Spinal cord (tissue), 10 donors: ENCODE results near the gene ICA1L. TPM values are rescaled to one million over a fixed set of nuclear protein-coding genes. Genes with fewer than 3 reads are reported as not detected.

Experiments
- DNase-seq, 6 donors: peaks; one replicate each; pipeline versions ENCODE4 v3.0.0 to v3.0.0-alpha.2; 2013 to 2015; ENCODE audit warnings: low spot score in 6 of 6, low read depth in 4 of 6
- H3K27ac ChIP-seq: one replicate; pipeline ENCODE4 v1.5.1; 2013; ENCODE audit warnings: low read depth, low read length, control low read depth
- H3K27me3 ChIP-seq: one replicate; pipeline ENCODE4 v1.6.1; 2013; ENCODE audit warnings: low read length; ENCODE audit not compliant: control insufficient read depth, insufficient read depth
- H3K36me3 ChIP-seq: one replicate; pipeline ENCODE4 v1.6.1; 2013; ENCODE audit warnings: low read length; ENCODE audit not compliant: control insufficient read depth, insufficient read depth
- H3K4me1 ChIP-seq: one replicate; pipeline ENCODE4 v1.6.1; 2013; ENCODE audit warnings: low read length; ENCODE audit not compliant: control insufficient read depth, insufficient read depth
- H3K4me3 ChIP-seq: one replicate; pipeline ENCODE4 v1.5.1; 2013; ENCODE audit warnings: low read depth, low read length, control low read depth
- H3K9me3 ChIP-seq: one replicate; pipeline ENCODE4 v1.6.1; 2013; ENCODE audit warnings: low read length; ENCODE audit not compliant: control insufficient read depth, insufficient read depth
- WGBS: methylation state at CpG from one replicate; pipeline ENCODE4 v1.1.5; 2013; ENCODE audit warnings: missing lambda C conversion rate; ENCODE audit not compliant: insufficient coverage; 5-methylcytosine and 5-hydroxymethylcytosine counted together
- polyA plus RNA-seq, 2 donors: library from polyadenylated mRNA; unstranded; fragments of 120-200 nt; gene quantifications; one replicate each; pipeline ENCODE4 v1.2.1, GENCODE V29; 2013; ENCODE audit not compliant: insufficient read length in 2 of 2
- total RNA-seq, 2 donors: library from RNA; depleted of rRNA in 1 of 2; stranded (reverse); fragments of 120-200 nt in 1 of 2; fragments of >200 nt in 1 of 2; gene quantifications; one replicate each; pipeline versions ENCODE4 v1.2.3 to v1.2.4, GENCODE V29; 2013 to 2014
- donor health status: healthy.

ICA1L gene
- total and polyA plus RNA-seq, 4 donors: 33.0 to 55.8 (median 40.1) TPM

DNA sequence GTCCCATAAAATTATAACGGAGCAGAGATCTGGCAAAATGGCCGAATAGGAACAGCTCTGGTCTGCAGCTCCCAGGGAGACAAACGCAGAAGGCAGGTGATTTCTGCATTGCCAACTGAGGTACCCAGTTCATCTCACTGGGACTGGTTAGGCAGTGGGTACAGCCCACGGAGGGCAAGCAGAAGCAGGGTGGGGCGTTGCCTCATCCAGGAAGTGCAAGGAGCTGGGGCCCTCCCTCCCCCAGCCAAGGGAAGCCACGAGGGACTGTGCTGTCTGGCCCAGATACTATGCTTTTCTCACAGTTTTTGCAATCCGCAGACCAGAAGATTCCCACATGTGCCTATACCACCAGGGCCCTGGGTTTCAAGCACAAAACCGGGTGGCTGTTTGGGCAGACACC, 22.8 kb downstream of the ICA1L start:
- no peaks in the 10 kb centered on the region for H3K4me1 ChIP-seq
- H3K27ac ChIP-seq: no peak overlapping the region

DNA sequence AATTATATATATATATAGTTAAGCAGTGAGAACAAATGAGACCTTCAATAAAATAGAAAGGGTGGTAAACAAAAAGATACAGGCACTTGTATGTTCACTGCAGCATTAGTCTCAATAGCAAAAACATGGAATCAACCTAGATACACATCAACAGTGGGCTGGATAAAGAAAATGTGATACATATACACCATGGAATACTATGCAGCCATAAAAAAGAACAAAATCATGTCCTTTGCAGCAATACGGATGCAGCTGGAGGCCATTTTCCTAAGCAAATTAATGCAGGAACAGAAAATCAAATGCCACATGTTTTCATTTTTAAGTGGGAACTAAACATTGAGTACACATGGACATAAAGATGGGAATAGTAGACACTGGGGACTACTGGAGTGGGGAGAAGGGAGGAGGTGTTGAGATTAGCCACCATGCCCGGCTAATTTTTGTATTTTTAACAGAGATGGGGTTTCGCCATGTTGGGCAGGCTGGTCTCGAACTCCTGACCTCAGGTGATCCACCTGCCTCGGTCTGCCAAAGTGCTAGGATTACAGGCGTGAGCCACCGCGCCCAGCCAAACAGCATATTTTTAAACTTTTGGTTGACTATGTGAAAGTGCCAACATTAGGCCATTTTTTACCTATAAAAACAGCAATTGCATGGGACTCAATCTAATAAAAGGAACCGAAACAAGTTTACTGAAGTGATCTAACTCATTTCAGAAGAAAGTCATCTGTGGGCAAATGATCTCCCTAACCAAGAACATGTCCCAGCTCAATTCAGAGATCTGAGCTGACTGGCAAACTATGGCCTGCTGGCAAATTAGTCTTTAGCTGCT, 23.7 kb downstream of the ICA1L start:
- Histone ChIP-seq H3K27me3 (no peaks in the 10 kb centered on the region), H3K36me3 (no peaks in the 10 kb centered on the region), H3K4me3 (no peak overlapping the region), H3K27ac (no peak overlapping the region), H3K4me1 (no peaks in the 10 kb centered on the region), H3K9me3 (peaks cover 3% of the 10 kb centered on the region)
- DNase-seq: no peak
- 98% methylated on average over 4 of the region's 9 CpGs for WGBS

More for the DNA sequence above, 22.8 kb downstream of the ICA1L start:
- H3K36me3 ChIP-seq: no peaks in the 10 kb centered on the region
- no peak overlapping the region for H3K4me3 ChIP-seq
- H3K27me3 ChIP-seq: no peaks in the 10 kb centered on the region
- DNase-seq: no peak
- 76% methylated on average over 8 of the region's 8 CpGs for WGBS
- no peaks in the 10 kb centered on the region for H3K9me3 ChIP-seq

DNA sequence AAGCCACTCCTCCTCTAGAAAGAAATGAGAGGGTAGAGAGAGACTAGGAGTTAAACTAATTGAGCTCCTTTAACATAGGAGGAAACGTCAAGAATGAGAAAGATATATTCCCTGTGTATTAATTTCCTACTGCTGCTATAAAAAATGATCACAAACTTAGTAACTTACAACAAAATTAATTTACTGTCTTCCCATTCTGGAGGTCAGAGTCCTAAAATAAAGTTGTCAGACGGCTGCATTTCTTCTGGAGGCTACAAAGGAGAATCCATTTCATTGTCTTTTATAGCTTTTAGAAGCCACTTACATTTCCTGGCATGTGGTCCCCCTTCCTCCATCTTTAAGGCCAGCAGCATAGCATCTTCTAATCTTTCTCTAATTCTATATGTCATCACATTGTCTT, 26.9 kb downstream of the ICA1L start:
- DNase-seq: no peak
- WGBS: 40% methylated on average over 1 of the region's 2 CpGs
- Histone ChIP-seq H3K4me3 (no peak overlapping the region), H3K4me1 (no peaks in the 10 kb centered on the region), H3K36me3 (peaks cover 10% of the 10 kb centered on the region), H3K27ac (no peak overlapping the region), H3K27me3 (no peaks in the 10 kb centered on the region), H3K9me3 (peaks cover 10% of the 10 kb centered on the region)

DNA sequence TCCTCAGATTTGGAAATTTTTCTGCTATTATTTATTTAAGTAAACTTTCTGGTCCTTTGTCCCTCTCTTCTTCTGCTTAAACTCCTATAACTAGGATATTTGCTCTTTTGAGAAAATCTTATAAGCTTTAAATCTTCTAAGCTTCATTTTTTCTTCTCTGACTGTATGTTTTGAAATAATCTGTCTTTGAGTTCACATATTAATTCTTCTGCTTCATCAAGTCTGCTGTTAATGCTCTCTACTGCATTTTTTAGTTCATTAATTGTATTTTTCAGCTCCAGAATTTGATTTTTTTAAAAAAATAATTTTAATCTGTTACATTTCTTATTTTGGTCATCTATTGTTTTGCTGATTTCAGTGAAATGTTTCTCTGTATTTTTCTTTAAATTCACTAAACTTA, 28.9 kb downstream of the ICA1L start:
- DNase-seq: no peak
- peaks cover 10% of the 10 kb centered on the region for H3K9me3 ChIP-seq
- no peaks in the 10 kb centered on the region for H3K4me1 ChIP-seq
- no peak overlapping the region for H3K4me3 ChIP-seq
- H3K36me3 ChIP-seq: peaks cover 10% of the 10 kb centered on the region
- no peaks in the 10 kb centered on the region for H3K27me3 ChIP-seq
- no peak overlapping the region for H3K27ac ChIP-seq

DNA sequence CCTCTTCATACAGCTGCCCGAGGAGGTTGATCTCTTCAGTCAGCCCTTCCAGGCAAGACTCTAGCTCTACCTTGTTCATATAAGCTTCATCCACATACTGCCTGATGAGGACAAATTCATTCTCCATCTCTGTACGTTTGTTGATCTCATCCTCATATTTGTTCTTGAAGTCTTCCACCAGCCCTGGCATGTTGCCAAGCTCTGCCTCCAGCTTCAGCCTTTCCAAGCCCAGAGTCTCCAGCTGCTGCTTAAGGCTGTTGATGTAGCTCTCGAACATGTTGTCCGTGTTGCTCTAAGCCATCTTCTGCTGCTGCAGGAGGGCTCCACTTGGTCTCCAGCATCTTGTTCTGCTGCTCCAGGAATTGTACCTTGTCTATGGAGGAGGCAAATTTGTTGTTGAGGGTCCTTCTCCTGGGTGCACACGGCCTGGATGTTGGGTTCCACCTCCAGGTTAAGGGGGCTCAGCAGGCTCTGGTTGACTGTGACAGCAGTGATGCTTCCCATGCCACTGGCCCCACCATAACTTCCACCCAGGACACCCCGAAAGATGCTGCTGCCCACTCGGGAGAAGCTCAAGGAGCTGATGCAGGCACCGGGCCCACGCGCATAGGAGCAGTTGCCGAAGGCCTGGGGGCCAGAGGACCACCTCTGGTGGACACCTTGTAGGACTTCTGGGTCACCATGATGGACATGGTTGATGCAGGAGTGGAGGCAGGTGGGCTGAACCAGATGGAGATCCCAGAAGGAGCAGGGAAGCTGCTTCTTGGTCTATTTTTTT, 30.3 kb downstream of the ICA1L start:
- WGBS: 96% methylated on average over 11 of the region's 11 CpGs
- no peak for DNase-seq

DNA sequence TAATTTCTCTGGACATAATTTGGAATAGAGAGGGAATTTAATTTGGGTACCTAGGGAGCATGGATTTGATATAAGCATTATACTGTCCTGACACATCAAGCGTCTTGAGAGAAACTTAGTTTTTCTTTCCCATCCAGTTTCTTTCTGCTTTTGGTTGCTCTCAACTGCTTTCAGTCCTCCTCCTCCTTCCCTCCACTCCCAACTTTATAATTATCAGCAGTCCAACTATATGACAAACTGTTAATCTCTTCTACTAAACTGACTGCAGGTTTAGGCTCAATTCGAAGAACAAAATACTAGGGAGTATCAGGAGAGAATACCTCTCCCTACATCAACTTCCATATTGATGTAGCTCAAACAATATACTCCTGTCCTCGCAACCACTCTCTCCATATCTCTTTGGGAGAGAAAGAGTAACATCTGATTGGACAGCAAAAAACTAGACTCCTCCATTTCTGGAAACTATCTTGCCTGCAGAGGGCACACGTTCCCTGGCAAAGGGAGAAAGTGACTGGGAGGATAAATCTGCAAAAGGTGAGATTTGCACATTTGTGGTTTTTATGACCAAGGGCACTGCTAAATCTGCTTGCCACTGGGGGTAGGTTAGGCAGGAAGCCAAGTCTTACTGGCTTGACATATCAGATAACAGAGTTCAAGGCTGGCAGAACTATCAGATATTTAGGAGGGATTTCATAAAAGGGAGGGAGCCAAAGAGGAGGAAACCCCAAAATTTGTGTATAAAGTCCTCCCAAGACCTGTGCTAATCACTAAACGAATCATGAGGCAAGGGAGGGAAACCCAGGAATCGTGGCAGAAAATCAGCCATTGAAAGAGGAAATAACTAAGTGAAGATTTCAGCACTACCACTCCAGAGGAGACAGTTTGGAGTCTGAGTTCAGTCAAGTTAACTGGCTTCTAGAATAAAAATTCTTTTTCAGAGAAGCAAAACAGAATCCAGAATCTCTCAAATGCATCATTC, 40.0 kb downstream of the ICA1L start:
- Histone ChIP-seq H3K4me1 (no peaks in the 10 kb centered on the region), H3K9me3 (no peaks in the 10 kb centered on the region), H3K27me3 (no peaks in the 10 kb centered on the region), H3K36me3 (peaks cover 3% of the 10 kb centered on the region), H3K4me3 (no peak overlapping the region), H3K27ac (no peak overlapping the region)
- DNase-seq: peak in 3 of 6 donors; percentile 6 to 61 (median 39)
- WGBS: 50% methylated on average over 2 of the region's 6 CpGs

More for the DNA sequence above, 30.3 kb downstream of the ICA1L start:
- no peak overlapping the region for H3K4me3 ChIP-seq
- peaks cover 10% of the 10 kb centered on the region for H3K36me3 ChIP-seq
- peaks cover 10% of the 10 kb centered on the region for H3K9me3 ChIP-seq
- no peaks in the 10 kb centered on the region for H3K4me1 ChIP-seq
- H3K27ac ChIP-seq: no peak overlapping the region
- H3K27me3 ChIP-seq: no peaks in the 10 kb centered on the region

DNA sequence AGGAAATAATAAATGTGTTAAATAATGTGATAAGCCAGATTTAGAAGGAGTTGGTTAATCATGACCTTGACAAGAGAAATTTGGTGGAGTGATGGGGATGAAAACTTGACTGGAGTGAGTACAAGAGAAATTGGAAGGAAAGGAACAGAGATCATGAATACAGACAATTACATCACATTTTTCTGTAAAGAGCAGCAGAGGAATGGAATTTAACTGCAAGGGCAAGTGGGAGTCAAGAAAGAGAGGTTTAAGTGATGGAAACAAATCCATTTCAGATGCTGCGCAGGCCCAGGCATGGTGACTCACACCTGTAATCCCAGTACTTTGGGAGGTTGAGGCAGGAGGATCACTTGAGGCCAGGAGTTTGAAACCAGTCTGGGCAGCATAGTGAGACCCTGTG, 46.7 kb downstream of the ICA1L start:
- Histone ChIP-seq H3K4me3 (no peak overlapping the region), H3K4me1 (no peaks in the 10 kb centered on the region), H3K27ac (no peak overlapping the region), H3K36me3 (peaks cover 9% of the 10 kb centered on the region), H3K27me3 (no peaks in the 10 kb centered on the region), H3K9me3 (no peaks in the 10 kb centered on the region)
- WGBS: 100% methylated on average over 1 of the region's 1 CpG
- no peak for DNase-seq

DNA sequence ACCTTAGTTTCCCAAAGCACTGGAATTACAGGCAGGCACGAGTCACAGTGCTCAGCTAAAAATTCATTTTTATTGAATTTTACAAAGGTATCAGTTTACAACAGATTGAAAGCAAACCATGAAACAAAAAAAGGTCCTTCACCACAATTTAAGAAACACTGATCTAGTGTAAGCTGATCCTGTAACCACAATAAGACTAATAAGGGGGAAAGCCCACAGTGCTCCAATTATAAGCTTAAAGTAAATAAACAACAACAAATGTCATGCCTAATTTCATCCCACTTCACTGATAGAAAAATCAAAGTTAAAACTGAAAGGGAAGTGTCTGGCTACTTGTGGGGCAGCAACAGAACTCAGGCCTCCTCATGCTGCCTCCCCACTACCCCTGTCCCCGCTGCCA, 49.2 kb downstream of the ICA1L start:
- Histone ChIP-seq H3K4me3 (no peak overlapping the region), H3K27ac (no peak overlapping the region), H3K9me3 (no peaks in the 10 kb centered on the region), H3K4me1 (no peaks in the 10 kb centered on the region), H3K27me3 (no peaks in the 10 kb centered on the region), H3K36me3 (peaks cover 6% of the 10 kb centered on the region)
- no CpG with 5 or more reads among the region's 2 CpGs for WGBS
- DNase-seq: no peak
